ENCODE results near the gene FGA. TPM values are rescaled to one million over a fixed set of nuclear protein-coding genes. Genes with fewer than 3 reads are reported as not detected.

Gene FGA
- total RNA-seq, 1 experiment from 2014 or later = not detected

DNA sequence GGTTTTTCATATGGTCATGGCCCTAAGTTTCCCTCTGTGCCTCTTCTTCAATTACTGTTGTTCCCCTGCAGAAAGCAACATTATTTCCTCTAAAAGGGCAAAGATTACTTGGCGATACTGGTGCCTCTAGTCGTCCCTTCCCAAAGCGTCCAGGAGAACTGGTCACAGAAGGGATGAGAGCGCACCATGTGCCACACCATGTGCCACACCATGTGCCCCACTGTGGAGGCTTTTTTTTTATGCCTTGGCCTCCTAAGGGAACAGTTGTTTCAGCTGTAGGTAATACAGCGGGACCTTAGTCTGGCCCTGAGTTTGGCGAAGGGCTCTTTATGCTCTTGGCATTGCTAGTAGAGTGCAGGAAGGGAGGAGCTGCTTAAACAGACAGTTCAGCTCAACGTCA lies 33.5 kb upstream of the FGA start:
- TF ChIP-seq EZH2 (IDR thresholded peaks at IDR 0.05; ENCODE audit: low read length, unreplicated experiment) = no peak
- TF ChIP-seq EZH2phosphoT487 (IDR thresholded peaks at IDR 0.05; ENCODE audit: borderline replicate concordance, low read length) = no peak
- TF ChIP-seq CTCF (conservative IDR thresholded peaks at IDR 0.05; ENCODE audit: low read depth, low read length) = no peak
- Histone ChIP-seq H3K4me2 (ENCODE audit: low read length) (no peak overlapping the region), H4K20me1 (ENCODE audit: low read length) (no peaks in the 10 kb centered on the region), H3K27me3 (ENCODE audit: low read length) (no peaks in the 10 kb centered on the region), H3K4me1 (ENCODE audit: insufficient read depth, low read length) (peaks cover 6% of the 10 kb centered on the region; the same call in 1 of the 2 replicates), H3K9me3 (ENCODE audit: low read length) (no peaks in the 10 kb centered on the region), H3F3A (ENCODE audit: low read length, unreplicated experiment) (no peaks in the 10 kb centered on the region), H3K9me2 (replicated peaks; ENCODE audit: low read length) (no peaks in the 10 kb centered on the region), H3K79me2 (ENCODE audit: low read length) (no peaks in the 10 kb centered on the region), H3K27ac (ENCODE audit: low read length) (no peak overlapping the region), H2AFZ (ENCODE audit: low read length) (no peak overlapping the region), H3K4me3 (ENCODE audit: low read length) (no peak overlapping the region), H3K9ac (ENCODE audit: low read length) (no peak overlapping the region), H3K36me3 (ENCODE audit: low read depth, low read length) (no peaks in the 10 kb centered on the region)
- ChIA-PET CTCF (interaction anchor here (1.0 kb wide), 1 partner anchor 63 kb away, joined by 4 read pairs; no protein-coding TSS in a partner anchor), POLR2A (ENCODE audit: unreplicated experiment) (no interaction called here)
- ATAC-seq (no peak), DNase-seq (no peak)
- no TSS peak for BruUV-seq (replicated peaks)
- intact Hi-C loops (cut with micrococcal nuclease) = no loop called here

- H3K4me2 ChIP-seq (ENCODE audit: low read length) = no peak overlapping the region
- BruUV-seq (replicated peaks) = no TSS peak
- DNase-seq = no peak
- no peaks in the 10 kb centered on the region for H3K36me3 ChIP-seq (ENCODE audit: low read depth, low read length)
- no peak for TF ChIP-seq EZH2phosphoT487 (IDR thresholded peaks at IDR 0.05; ENCODE audit: borderline replicate concordance, low read length)
- no peak for TF ChIP-seq EZH2 (IDR thresholded peaks at IDR 0.05; ENCODE audit: low read length, unreplicated experiment)
- no peak for TF ChIP-seq CTCF (conservative IDR thresholded peaks at IDR 0.05; ENCODE audit: low read depth, low read length)
- no peak overlapping the region for H3K9ac ChIP-seq (ENCODE audit: low read length)
- H3K79me2 ChIP-seq (ENCODE audit: low read length) = no peaks in the 10 kb centered on the region
- intact Hi-C loops (cut with micrococcal nuclease) = no loop called here
- no peak for ATAC-seq
- H3F3A ChIP-seq (ENCODE audit: low read length, unreplicated experiment) = no peaks in the 10 kb centered on the region
- CTCF ChIA-PET = no interaction called here
- no peaks in the 10 kb centered on the region for H4K20me1 ChIP-seq (ENCODE audit: low read length)
- H3K4me1 ChIP-seq (ENCODE audit: insufficient read depth, low read length) = peaks cover 6% of the 10 kb centered on the region; the same call in 1 of the 2 replicates
- no peaks in the 10 kb centered on the region for H3K9me2 ChIP-seq (replicated peaks; ENCODE audit: low read length)
- no peak overlapping the region for H2AFZ ChIP-seq (ENCODE audit: low read length)
- no peaks in the 10 kb centered on the region for H3K9me3 ChIP-seq (ENCODE audit: low read length)
- H3K27ac ChIP-seq (ENCODE audit: low read length) = no peak overlapping the region
- POLR2A ChIA-PET (ENCODE audit: unreplicated experiment) = no interaction called here
- H3K27me3 ChIP-seq (ENCODE audit: low read length) = no peaks in the 10 kb centered on the region
- no peak overlapping the region for H3K4me3 ChIP-seq (ENCODE audit: low read length)
Measured at GRCh38 chr4:154623436-154623835, 32.9 kb upstream of the FGA start.

GRCh38 chr4:154622598-154622997 lies 32.1 kb upstream of the FGA start:
- POLR2A ChIA-PET (ENCODE audit: unreplicated experiment) = no interaction called here
- TF ChIP-seq CTCF (conservative IDR thresholded peaks at IDR 0.05; ENCODE audit: low read depth, low read length) (peak; percentile 75), EZH2 (IDR thresholded peaks at IDR 0.05; ENCODE audit: low read length, unreplicated experiment) (no peak)
- Histone ChIP-seq H3F3A (ENCODE audit: low read length, unreplicated experiment) (no peaks in the 10 kb centered on the region), H3K79me2 (ENCODE audit: low read length) (no peaks in the 10 kb centered on the region), H3K4me2 (ENCODE audit: low read length) (0 out of 2 replicates have a peak overlapping the region, but pooled peaks have one; percentile 13), H4K20me1 (ENCODE audit: low read length) (no peaks in the 10 kb centered on the region), H3K27ac (ENCODE audit: low read length) (no peak overlapping the region), H3K36me3 (ENCODE audit: low read depth, low read length) (no peaks in the 10 kb centered on the region), H3K4me3 (ENCODE audit: low read length) (no peak overlapping the region), H3K4me1 (ENCODE audit: insufficient read depth, low read length) (peaks cover 6% of the 10 kb centered on the region; the same call in 1 of the 2 replicates), H3K9me2 (replicated peaks; ENCODE audit: low read length) (no peaks in the 10 kb centered on the region), H3K9me3 (ENCODE audit: low read length) (no peaks in the 10 kb centered on the region), H3K9ac (ENCODE audit: low read length) (no peak overlapping the region), H2AFZ (ENCODE audit: low read length) (no peak overlapping the region), H3K27me3 (ENCODE audit: low read length) (no peaks in the 10 kb centered on the region)
- DNase-seq (peak; percentile 76), ATAC-seq (peak; percentile 58)
- BruUV-seq (replicated peaks) = no TSS peak
- intact Hi-C loops (cut with micrococcal nuclease) = loop anchor here (1.0 kb wide), 2 partner anchors 63 to 70 kb away; no protein-coding TSS in a partner anchor
- CTCF ChIA-PET = interaction anchor here (0.8 kb wide), 1 partner anchor 156 kb away, joined by 3 read pairs; no protein-coding TSS in a partner anchor

Data from PC-3 (cell line).